Heart left ventricle (tissue), 13 donors: ENCODE data around the gene PDZD8.

Source experiments
- CTCF ChIP-seq, 12 donors: fragments of 200-600 bp; sonication (generic) in 4 of 12; IDR thresholded peaks; one replicate each; pipeline versions ENCODE4 v1.5.0 to v1.8.0; 2018 to 2022; ENCODE audit warnings: antibody characterized with exemption in 12 of 12, mild to moderate bottlenecking in 5 of 12
- POLR2A ChIP-seq, 2 donors: fragments of 450-650 bp; IDR thresholded peaks; one replicate each; pipeline ENCODE4 v1.6.1; 2017; ENCODE audit warnings: antibody characterized with exemption in 2 of 2, mild to moderate bottlenecking in 2 of 2, moderate library complexity in 2 of 2
- donor health status: ischemic (EF 13 %, LVEDD 7.1; RV severe dilation, severe dysfunction).
- donor health status: DM: no; HTN: yes; CAD: no.
- donor health status: DM: no; HTN: no; CAD: no.
- donor health status: ischemic (EF 25% LVEDD 6.9; RV normal size, moderate dysfunction).
- donor health status: ischemic (EF 25% LVEDD 5.7; RV mildly dilated, moderate dysfunction).
- donor health status: ischemic (EF 35%, LVEDD 5.7; RV mildly dilated, moderate dysfunction).
- donor health status: nonischemic (EF 11% LVEDD 7.7; RV severe dilation, severe dysfunction).
- donor health status: DM: yes; HTN: yes; CAD: no.
- donor health status: PGD.
- donor health status: ischemic (EF 29% LVEDD 5.4; RV normal size, mild dysfunction).
- donor health status: nonischemic (EF 23%, LVEDD 6.1; RV moderate dilation, normal function).

DNA sequence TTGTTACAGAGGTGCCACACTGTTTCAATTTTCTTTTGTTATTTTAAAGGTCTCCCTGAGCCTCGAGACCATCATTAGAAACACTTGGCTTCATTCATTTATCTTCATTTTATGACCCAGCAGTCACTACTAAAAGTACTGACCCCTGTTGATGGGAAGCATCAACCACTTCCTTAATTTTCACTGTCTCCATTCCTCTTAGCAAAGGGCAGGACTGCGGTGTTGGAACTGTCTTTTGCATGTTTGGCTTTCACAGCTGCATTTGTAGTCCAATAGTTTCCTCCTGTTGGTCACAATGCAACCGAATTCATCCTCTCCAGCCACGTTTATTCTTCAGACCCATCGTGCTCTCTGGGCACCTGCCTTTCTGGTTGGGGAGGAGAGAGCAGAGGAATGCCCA is 46.7 kb upstream of the PDZD8 start:
- TF ChIP-seq POLR2A (IDR thresholded peaks at IDR 0.05) = no peak
- TF ChIP-seq CTCF (IDR thresholded peaks at IDR 0.05) = no peak
